OCI-LY7 (cell line): ENCODE measurements around the gene TMEM222. TPM values are rescaled to one million over a fixed set of nuclear protein-coding genes. Genes with fewer than 3 reads are reported as not detected.

ENCODE experiments used
- BruUV-seq: library from RNA; stranded (reverse); fragments of 400-500 nt; replicated peaks from 2 replicates; lab custom pipeline; 2021; lab: Mats Ljungman, UMichigan
- CTCF ChIA-PET: fragments of 300-600 bp; sonication (Branson Sonifier 250); formaldehyde crosslinking; loops from one replicate; lab custom pipeline; 2022; ENCODE audit warnings: antibody characterized with exemption; ENCODE audit not compliant: unreplicated experiment; lab: Charles Lee
- POLR2A ChIA-PET: fragments of 300-600 bp; sonication (Branson Sonifier 250); formaldehyde crosslinking; loops from one replicate; lab custom pipeline; 2022; ENCODE audit warnings: antibody characterized with exemption; lab: Charles Lee
- DNase-seq: peaks from one replicate; pipeline ENCODE4 v3.0.0-alpha.2; 2015; ENCODE audit warnings: low spot score
- H2AFZ ChIP-seq: fragments of 200-600 bp; sonication (generic), shearing (Covaris generic); 2 replicates; pipeline ENCODE4 v1.6.1; 2014; ENCODE audit warnings: mild to moderate bottlenecking, antibody characterized with exemption, low read length, moderate library complexity
- H3K27ac ChIP-seq: fragments of 200-600 bp; sonication (generic); 2 replicates; pipeline ENCODE4 v1.5.1; 2014; ENCODE audit warnings: mixed run types, low read depth, mild to moderate bottlenecking, moderate library complexity, low read length, inconsistent platforms; ENCODE audit not compliant: poor library complexity, severe bottlenecking
- H3K36me3 ChIP-seq: fragments of 200-600 bp; sonication (generic); 2 replicates; pipeline ENCODE4 v1.6.1; 2014; ENCODE audit warnings: mild to moderate bottlenecking, antibody characterized with exemption, low read length, moderate library complexity, mixed read lengths; ENCODE audit not compliant: insufficient read depth
- H3K4me1 ChIP-seq: fragments of 200-600 bp; sonication (generic); 2 replicates; pipeline ENCODE4 v1.5.1; 2014; ENCODE audit warnings: mild to moderate bottlenecking, low read length; ENCODE audit not compliant: insufficient read depth, poor library complexity, severe bottlenecking
- H3K4me2 ChIP-seq: fragments of 200-600 bp; sonication (generic); 2 replicates; pipeline ENCODE4 v1.6.1; 2014; ENCODE audit warnings: mild to moderate bottlenecking, low read length
- H3K4me3 ChIP-seq: fragments of 200-600 bp; sonication (generic); 2 replicates; pipeline ENCODE4 v1.5.1; 2014; ENCODE audit warnings: mild to moderate bottlenecking, low read depth, low read length; ENCODE audit not compliant: poor library complexity, severe bottlenecking
- H3K79me2 ChIP-seq: fragments of 200-600 bp; sonication (generic); 2 replicates; pipeline ENCODE4 v1.6.1; 2016; ENCODE audit warnings: low read depth, mild to moderate bottlenecking, low read length, moderate library complexity, mixed read lengths; ENCODE audit not compliant: insufficient read depth
- H3K9me2 ChIP-seq: fragments of 200-600 bp; sonication (generic); 2 replicates; pipeline ENCODE4 v1.6.1; 2016; ENCODE audit warnings: mild to moderate bottlenecking, low read length, mixed read lengths; ENCODE audit not compliant: insufficient read depth
- H3K9me3 ChIP-seq: fragments of 200-600 bp; sonication (generic); 2 replicates; pipeline ENCODE4 v1.6.1; 2014; ENCODE audit warnings: mild to moderate bottlenecking, mixed run types, low read length, mixed read lengths
- H4K20me1 ChIP-seq: fragments of 200-600 bp; sonication (generic); 2 replicates; pipeline ENCODE4 v1.6.1; 2014; ENCODE audit warnings: mild to moderate bottlenecking, antibody characterized with exemption, low read length, moderate library complexity, mixed read lengths; ENCODE audit not compliant: insufficient read depth
- EZH2phosphoT487 ChIP-seq: fragments of 200-600 bp; sonication (generic); IDR thresholded peaks from 2 replicates; pipeline ENCODE4 v1.6.1; 2018; ENCODE audit warnings: low read depth, borderline replicate concordance, mild to moderate bottlenecking, mixed run types, antibody characterized with exemption, low read length, moderate library complexity, mixed read lengths
- intact Hi-C: fragments of 100-400 bp; cut with micrococcal nuclease; formaldehyde crosslinking; loops from one replicate; pipeline ENCODE4 v1.10.0; 2022; ENCODE audit not compliant: unreplicated experiment
- total RNA-seq, 2 experiments: library from RNA; depleted of rRNA in 1 of 2; stranded (reverse); fragments of >200 nt in 1 of 2; shearing (Covaris generic) in 1 of 2; gene quantifications; 2 replicates each; pipeline ENCODE4 v1.2.3, GENCODE V29; 2014 to 2022
- TF ChIP-seq, protein P1 (sequence below): fragments of 200-600 bp; sonication (generic); conservative IDR thresholded peaks from 2 replicates; pipeline ENCODE4 v1.5.1; 2014; ENCODE audit warnings: mild to moderate bottlenecking, antibody characterized with exemption, low read length, moderate library complexity, mixed read lengths

Gene TMEM222
- total RNA-seq, 2 experiments from 2014 or later: 29.5 to 43.4 TPM

DNA sequence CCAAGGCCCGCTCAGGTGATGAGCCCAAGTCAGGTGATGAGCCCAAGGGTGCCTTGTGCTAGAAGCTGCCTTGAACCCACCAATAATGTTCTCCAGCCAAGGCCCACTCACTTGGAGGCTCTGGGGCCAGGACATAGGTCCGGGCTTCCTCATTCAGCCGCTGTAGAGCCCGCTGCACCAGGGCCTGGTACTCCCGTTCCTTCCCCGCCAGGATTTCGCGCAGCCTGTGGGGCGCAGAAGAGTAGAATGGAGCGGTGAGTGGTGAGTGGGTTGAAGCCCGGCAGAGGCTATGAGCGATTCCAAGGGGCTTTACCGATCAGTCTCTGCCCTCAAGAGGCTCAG, 34.3 kb downstream of the TMEM222 start:
- H3K27ac ChIP-seq: no peak overlapping the region
- TF ChIP-seq EZH2phosphoT487: no peak
- TF ChIP-seq, protein P1, sequence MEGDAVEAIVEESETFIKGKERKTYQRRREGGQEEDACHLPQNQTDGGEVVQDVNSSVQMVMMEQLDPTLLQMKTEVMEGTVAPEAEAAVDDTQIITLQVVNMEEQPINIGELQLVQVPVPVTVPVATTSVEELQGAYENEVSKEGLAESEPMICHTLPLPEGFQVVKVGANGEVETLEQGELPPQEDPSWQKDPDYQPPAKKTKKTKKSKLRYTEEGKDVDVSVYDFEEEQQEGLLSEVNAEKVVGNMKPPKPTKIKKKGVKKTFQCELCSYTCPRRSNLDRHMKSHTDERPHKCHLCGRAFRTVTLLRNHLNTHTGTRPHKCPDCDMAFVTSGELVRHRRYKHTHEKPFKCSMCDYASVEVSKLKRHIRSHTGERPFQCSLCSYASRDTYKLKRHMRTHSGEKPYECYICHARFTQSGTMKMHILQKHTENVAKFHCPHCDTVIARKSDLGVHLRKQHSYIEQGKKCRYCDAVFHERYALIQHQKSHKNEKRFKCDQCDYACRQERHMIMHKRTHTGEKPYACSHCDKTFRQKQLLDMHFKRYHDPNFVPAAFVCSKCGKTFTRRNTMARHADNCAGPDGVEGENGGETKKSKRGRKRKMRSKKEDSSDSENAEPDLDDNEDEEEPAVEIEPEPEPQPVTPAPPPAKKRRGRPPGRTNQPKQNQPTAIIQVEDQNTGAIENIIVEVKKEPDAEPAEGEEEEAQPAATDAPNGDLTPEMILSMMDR: no peak
- peaks cover 26% of the 10 kb centered on the region for H3K4me1 ChIP-seq
- ChIA-PET CTCF (interaction anchor here (1.0 to 1.6 kb wide), 2 partner anchors 43 to 60 kb away, joined by 3 to 5 read pairs; no protein-coding TSS in a partner anchor), POLR2A (no interaction called here)
- H3K4me3 ChIP-seq: peak overlapping the region; percentile 65
- DNase-seq: no peak
- H3K9me2 ChIP-seq: no peaks in the 10 kb centered on the region
- no peak overlapping the region for H2AFZ ChIP-seq
- no peaks in the 10 kb centered on the region for H3K36me3 ChIP-seq
- no peaks in the 10 kb centered on the region for H3K9me3 ChIP-seq
- no TSS peak for BruUV-seq
- intact Hi-C loops: loop anchor here (10.0 kb wide), 1 partner anchor 51 kb away; no protein-coding TSS in a partner anchor
- H4K20me1 ChIP-seq: no peaks in the 10 kb centered on the region
- no peaks in the 10 kb centered on the region for H3K79me2 ChIP-seq
- peak overlapping the region; percentile 84 for H3K4me2 ChIP-seq

DNA sequence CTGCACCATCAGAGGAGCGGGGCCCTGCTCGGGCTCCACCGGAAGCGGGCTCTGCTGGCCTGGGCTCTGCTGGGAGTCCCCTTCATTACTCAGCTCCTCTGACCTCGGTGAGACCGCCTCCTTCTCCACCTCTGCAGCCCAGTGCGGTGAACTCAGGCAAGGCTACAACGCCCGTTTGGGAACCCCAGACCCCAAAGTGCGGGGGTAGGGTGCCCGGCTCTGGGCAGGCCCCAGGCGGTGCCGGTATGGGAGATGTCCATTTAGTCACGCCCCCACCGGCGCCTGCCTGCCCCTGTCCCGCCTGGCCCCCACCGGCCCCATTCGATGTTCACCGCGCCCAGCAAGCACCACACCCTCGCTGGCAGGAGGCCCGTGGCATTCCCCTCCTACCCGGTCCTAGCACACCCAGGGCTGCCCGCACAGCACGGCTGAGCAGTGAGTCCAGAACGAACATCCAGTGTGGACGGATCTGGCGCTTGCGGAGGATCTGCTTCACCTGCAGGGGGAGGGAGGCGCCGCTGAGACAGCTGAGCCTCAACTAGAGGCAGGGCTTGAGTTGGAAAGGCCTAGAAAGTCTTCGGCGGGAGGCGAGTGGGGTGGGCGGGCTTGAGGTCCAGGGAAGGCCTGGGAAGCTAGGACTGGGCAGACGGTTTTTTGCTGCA, 34.8 kb downstream of the TMEM222 start:
- Histone ChIP-seq H3K4me3 (peak overlapping the region; percentile 65), H3K79me2 (no peaks in the 10 kb centered on the region), H3K9me2 (no peaks in the 10 kb centered on the region), H3K4me2 (peak overlapping the region; percentile 84), H3K4me1 (peaks cover 26% of the 10 kb centered on the region), H3K36me3 (no peaks in the 10 kb centered on the region), H3K9me3 (no peaks in the 10 kb centered on the region), H4K20me1 (no peaks in the 10 kb centered on the region), H3K27ac (peak overlapping the region; percentile 25), H2AFZ (peak overlapping the region; percentile 83; the same call in 1 of the 2 replicates)
- ChIA-PET CTCF (interaction anchor here (0.5 to 1.6 kb wide), 8 partner anchors 8 to 250 kb away, joined by 3 to 5 read pairs (median 4); no protein-coding TSS in a partner anchor), POLR2A (interaction anchor here (0.6 kb wide), 1 partner anchor 16 kb away, joined by 3 read pairs; no protein-coding TSS in a partner anchor)
- TF ChIP-seq EZH2phosphoT487: no peak
- TF ChIP-seq, protein P1: no peak
- intact Hi-C loops: loop anchor here (1.0 to 10.0 kb wide), 5 partner anchors 13 to 250 kb away; no protein-coding TSS in a partner anchor
- peak; percentile 48 for DNase-seq
- no TSS peak for BruUV-seq
